ENCODE data around the gene TRNAU1AP.

The TRNAU1AP gene

DNA sequence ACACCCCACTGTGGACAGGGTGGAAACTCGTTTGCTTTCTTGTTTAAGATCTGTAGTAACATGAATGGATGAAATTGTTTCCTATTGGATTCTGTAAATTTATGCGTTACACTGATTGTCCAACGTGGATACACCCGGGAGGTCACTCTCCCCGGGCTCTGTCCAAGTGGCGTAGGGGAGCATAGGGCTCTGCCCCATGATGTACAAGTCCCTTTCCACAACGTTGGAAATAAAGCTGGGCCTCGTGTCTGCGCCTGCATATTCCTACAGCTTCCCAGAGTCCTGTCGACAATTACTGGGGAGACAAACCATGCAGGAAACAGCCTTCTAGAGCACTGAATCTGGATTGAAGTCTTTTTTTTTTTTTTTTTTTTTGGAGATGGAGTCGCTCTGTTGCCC lies 45.6 kb upstream of the TRNAU1AP start:
- H4K20me1 ChIP-seq (ENCODE audit: insufficient read depth, low read length), result peaks cover 26% of the 10 kb centered on the region
- H3K79me2 ChIP-seq (ENCODE audit: low read length), result peaks cover 54% of the 10 kb centered on the region
- H3K9ac ChIP-seq (ENCODE audit: low read length), result peak overlapping the region; percentile 96
- H3K4me3 ChIP-seq (ENCODE audit: low read length), result peak overlapping the region; percentile 89
- peak overlapping the region; percentile 97 for H3K4me2 ChIP-seq (ENCODE audit: low read length)
- H2AFZ ChIP-seq (ENCODE audit: low read depth, low read length), result no peak overlapping the region
- H3K4me1 ChIP-seq (ENCODE audit: low read length), result peaks cover 35% of the 10 kb centered on the region
- no peaks in the 10 kb centered on the region for H3K27me3 ChIP-seq (ENCODE audit: low read depth, low read length)
- peak overlapping the region; percentile 86 for H3K27ac ChIP-seq (ENCODE audit: low read length)
- no peak for TF ChIP-seq EZH2phosphoT487 (IDR thresholded peaks at IDR 0.05; ENCODE audit: low read depth)
- TF ChIP-seq, protein P1, sequence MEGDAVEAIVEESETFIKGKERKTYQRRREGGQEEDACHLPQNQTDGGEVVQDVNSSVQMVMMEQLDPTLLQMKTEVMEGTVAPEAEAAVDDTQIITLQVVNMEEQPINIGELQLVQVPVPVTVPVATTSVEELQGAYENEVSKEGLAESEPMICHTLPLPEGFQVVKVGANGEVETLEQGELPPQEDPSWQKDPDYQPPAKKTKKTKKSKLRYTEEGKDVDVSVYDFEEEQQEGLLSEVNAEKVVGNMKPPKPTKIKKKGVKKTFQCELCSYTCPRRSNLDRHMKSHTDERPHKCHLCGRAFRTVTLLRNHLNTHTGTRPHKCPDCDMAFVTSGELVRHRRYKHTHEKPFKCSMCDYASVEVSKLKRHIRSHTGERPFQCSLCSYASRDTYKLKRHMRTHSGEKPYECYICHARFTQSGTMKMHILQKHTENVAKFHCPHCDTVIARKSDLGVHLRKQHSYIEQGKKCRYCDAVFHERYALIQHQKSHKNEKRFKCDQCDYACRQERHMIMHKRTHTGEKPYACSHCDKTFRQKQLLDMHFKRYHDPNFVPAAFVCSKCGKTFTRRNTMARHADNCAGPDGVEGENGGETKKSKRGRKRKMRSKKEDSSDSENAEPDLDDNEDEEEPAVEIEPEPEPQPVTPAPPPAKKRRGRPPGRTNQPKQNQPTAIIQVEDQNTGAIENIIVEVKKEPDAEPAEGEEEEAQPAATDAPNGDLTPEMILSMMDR (IDR thresholded peaks at IDR 0.05; ENCODE audit: low read depth, low read length), result no peak
- H3K9me3 ChIP-seq (ENCODE audit: insufficient read depth, low read length), result no peaks in the 10 kb centered on the region
- H3K36me3 ChIP-seq (replicated peaks; ENCODE audit: low read depth, low read length), result peaks cover 54% of the 10 kb centered on the region

DNA sequence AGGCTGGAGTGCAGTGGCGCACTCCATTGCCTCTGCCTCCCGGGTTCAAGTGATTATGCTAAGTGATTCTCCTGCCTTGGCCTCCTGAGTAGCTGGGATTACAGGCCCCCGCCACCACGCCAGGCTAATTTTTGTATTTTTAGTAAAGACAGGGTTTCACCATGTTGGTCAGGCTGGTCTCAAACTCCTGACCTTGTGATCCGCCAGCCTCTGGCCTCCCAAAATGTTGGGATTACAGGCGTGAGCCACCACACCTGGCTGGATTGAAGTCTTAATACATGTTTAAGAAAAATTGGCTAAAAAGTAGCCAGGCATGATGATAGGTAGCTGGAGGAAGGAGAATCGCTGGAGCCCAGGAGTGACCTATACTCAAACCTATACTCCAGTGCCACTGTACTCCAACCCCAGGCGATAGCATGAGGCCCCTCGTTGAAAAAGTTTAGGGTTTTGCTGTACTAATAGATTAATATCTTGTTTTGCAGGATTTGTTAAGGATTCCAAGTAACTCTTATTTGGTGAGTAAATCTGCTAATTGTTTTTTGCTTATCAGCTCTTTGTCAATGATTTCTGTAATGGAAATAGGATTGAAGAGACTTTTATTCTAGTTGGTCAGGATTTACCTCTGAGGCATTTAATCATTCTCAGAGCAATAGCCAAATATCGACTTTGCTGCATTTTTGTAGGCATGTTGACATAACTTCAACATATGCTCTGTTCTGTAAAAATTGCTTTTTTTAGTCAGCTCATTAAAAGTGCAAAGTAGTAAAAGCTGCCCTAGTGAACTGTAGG lies 45.0 kb upstream of the TRNAU1AP start:
- Histone ChIP-seq H3K9me3 (ENCODE audit: insufficient read depth, low read length) (no peaks in the 10 kb centered on the region), H3K4me1 (ENCODE audit: low read length) (peaks cover 35% of the 10 kb centered on the region), H3K4me2 (ENCODE audit: low read length) (peak overlapping the region; percentile 97), H3K27ac (ENCODE audit: low read length) (peak overlapping the region; percentile 86), H3K36me3 (replicated peaks; ENCODE audit: low read depth, low read length) (peaks cover 59% of the 10 kb centered on the region), H3K4me3 (ENCODE audit: low read length) (peak overlapping the region; percentile 89), H2AFZ (ENCODE audit: low read depth, low read length) (no peak overlapping the region), H3K27me3 (ENCODE audit: low read depth, low read length) (no peaks in the 10 kb centered on the region), H4K20me1 (ENCODE audit: insufficient read depth, low read length) (peaks cover 26% of the 10 kb centered on the region), H3K79me2 (ENCODE audit: low read length) (peaks cover 54% of the 10 kb centered on the region), H3K9ac (ENCODE audit: low read length) (peak overlapping the region; percentile 96)
- no peak for TF ChIP-seq EZH2phosphoT487 (IDR thresholded peaks at IDR 0.05; ENCODE audit: low read depth)

DNA sequence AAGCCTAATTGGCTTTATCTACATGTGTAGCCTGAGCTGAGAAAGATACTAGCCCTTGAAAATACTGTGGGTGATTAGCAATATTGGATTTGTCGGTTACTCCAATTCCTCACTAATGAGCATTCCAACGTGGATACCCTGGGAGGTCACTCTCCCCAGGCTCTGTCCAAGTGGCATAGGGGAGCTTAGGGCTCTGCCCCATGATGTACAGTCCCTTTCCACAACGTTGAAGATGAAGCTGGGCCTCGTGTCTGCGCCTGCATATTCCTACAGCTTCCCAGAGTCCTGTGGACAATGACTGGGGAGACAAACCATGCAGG lies 44.5 kb upstream of the TRNAU1AP start:
- TF ChIP-seq, protein P1 (IDR thresholded peaks at IDR 0.05; ENCODE audit: low read depth, low read length), result no peak
- TF ChIP-seq EZH2phosphoT487 (IDR thresholded peaks at IDR 0.05; ENCODE audit: low read depth), result no peak
- H2AFZ ChIP-seq (ENCODE audit: low read depth, low read length), result no peak overlapping the region
- peaks cover 54% of the 10 kb centered on the region for H3K79me2 ChIP-seq (ENCODE audit: low read length)
- H3K4me1 ChIP-seq (ENCODE audit: low read length), result peaks cover 35% of the 10 kb centered on the region
- no peaks in the 10 kb centered on the region for H3K27me3 ChIP-seq (ENCODE audit: low read depth, low read length)
- H3K4me2 ChIP-seq (ENCODE audit: low read length), result peak overlapping the region; percentile 97
- peaks cover 26% of the 10 kb centered on the region for H4K20me1 ChIP-seq (ENCODE audit: insufficient read depth, low read length)
- H3K4me3 ChIP-seq (ENCODE audit: low read length), result peak overlapping the region; percentile 89
- peaks cover 61% of the 10 kb centered on the region for H3K36me3 ChIP-seq (replicated peaks; ENCODE audit: low read depth, low read length)
- H3K9me3 ChIP-seq (ENCODE audit: insufficient read depth, low read length), result no peaks in the 10 kb centered on the region
- peak overlapping the region; percentile 96 for H3K9ac ChIP-seq (ENCODE audit: low read length)
- peak overlapping the region; percentile 86 for H3K27ac ChIP-seq (ENCODE audit: low read length)

DNA sequence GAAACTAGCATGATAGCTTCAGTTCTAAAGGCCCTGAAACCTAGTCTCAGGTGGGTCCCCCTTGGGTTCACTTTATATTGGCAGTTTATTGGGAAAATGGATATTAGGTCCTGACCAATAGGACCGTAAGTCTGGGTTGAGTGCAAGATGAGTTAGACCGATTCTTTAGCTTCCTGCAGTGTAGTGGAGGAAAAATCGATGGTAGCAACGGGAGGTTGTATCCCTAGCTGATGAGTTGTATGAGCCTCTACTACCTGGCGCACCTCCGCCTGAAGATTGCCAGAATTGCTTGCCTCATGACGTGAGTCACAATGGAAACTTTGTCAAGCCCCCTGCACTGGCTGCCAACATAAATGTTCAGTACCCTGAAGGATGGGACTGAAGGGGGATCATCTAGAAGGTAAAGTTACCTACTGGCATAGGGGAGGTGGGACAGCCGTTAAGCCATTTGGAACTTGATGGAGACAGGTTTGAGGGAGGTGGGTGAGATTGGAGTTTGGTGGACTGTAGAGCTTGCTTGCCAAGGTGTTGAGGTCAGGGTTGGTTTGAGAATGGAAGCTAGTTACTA lies 43.1 kb upstream of the TRNAU1AP start:
- Histone ChIP-seq H3K79me2 (ENCODE audit: low read length) (peaks cover 54% of the 10 kb centered on the region), H3K27me3 (ENCODE audit: low read depth, low read length) (no peaks in the 10 kb centered on the region), H2AFZ (ENCODE audit: low read depth, low read length) (no peak overlapping the region), H3K27ac (ENCODE audit: low read length) (peak overlapping the region; percentile 86), H3K4me1 (ENCODE audit: low read length) (peaks cover 35% of the 10 kb centered on the region), H3K4me2 (ENCODE audit: low read length) (peak overlapping the region; percentile 97), H3K9ac (ENCODE audit: low read length) (peak overlapping the region; percentile 96; the same call in 1 of the 2 replicates), H3K9me3 (ENCODE audit: insufficient read depth, low read length) (no peaks in the 10 kb centered on the region), H4K20me1 (ENCODE audit: insufficient read depth, low read length) (peaks cover 26% of the 10 kb centered on the region), H3K36me3 (replicated peaks; ENCODE audit: low read depth, low read length) (peaks cover 66% of the 10 kb centered on the region), H3K4me3 (ENCODE audit: low read length) (peak overlapping the region; percentile 89)
- TF ChIP-seq EZH2phosphoT487 (IDR thresholded peaks at IDR 0.05; ENCODE audit: low read depth), result no peak
- TF ChIP-seq, protein P1 (IDR thresholded peaks at IDR 0.05; ENCODE audit: low read depth, low read length), result no peak

Data from OCI-LY3 (cell line).